ENCODE data around the gene PARP6. TPM values are rescaled to one million over a fixed set of nuclear protein-coding genes. Genes with fewer than 3 reads are reported as not detected.

The PARP6 gene
- total and polyA plus RNA-seq, 2 experiments from 2014 or later: 29.7 to 36.0 TPM

DNA sequence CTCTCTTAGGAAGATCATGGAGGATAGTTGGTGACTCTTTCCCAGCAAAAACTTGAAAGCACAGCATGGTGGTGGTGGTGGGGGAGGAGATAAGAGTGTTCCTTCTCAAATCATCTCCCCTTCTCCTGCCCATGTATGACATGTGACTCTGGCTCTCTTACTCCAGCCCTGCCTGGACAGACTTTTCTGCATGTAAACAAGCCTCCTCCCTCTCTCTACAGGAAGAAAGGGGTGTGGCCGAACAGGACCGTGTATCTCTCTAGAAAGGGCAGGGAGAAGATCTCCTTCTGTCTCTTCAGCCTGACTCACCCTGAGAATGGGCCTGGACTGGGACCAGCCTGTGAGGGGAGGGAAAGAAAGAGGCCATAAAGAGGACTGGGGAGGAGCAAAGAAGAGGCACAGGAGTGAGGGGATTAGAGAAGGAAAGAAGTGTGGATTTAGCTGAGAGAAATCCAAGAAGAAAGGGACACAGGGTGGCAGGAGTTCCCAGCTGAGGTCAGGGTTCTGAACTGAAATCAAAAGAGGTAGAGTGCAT lies 46.1 kb upstream of the PARP6 start:
- Histone ChIP-seq H3K4me2 (ENCODE audit: unreplicated experiment) (no peak overlapping the region), H2AFZ (no peak overlapping the region), H3K79me2 (ENCODE audit: insufficient read depth) (no peaks in the 10 kb centered on the region), H4K20me1 (ENCODE audit: insufficient read depth) (no peaks in the 10 kb centered on the region), H3K27ac (no peak overlapping the region), H3K9ac (no peak overlapping the region), H3K9me3 (ENCODE audit: low read depth) (no peaks in the 10 kb centered on the region), H3K36me3 (ENCODE audit: low read depth) (no peaks in the 10 kb centered on the region), H3K27me3 (replicated peaks; ENCODE audit: insufficient read depth) (peaks cover 3% of the 10 kb centered on the region; the same call in 1 of the 2 replicates), H3F3A (ENCODE audit: insufficient read depth) (peaks cover 4% of the 10 kb centered on the region; the same call in 1 of the 2 replicates), H3K4me1 (ENCODE audit: insufficient read depth) (0 out of 2 replicates have a peak, but pooled peaks cover 5% of the 10 kb centered on the region), H3K4me3 (no peak overlapping the region), H3K9me2 (ENCODE audit: insufficient read depth) (no peaks in the 10 kb centered on the region)
- TF ChIP-seq EZH2phosphoT487 (IDR thresholded peaks at IDR 0.05; ENCODE audit: insufficient read depth, low read depth) (no peak), EZH2 (IDR thresholded peaks at IDR 0.05; ENCODE audit: insufficient read depth, poor library complexity, severe bottlenecking) (no peak)
- 41 to 60% methylated on average over 2 of the region's 2 CpGs for WGBS, 2 experiments (ENCODE audit: low coverage in 1 of 2, low lambda C conversion rate in 2 of 2, missing lambda C conversion rate in 2 of 2)
- in situ Hi-C loops (cut with MboI): no loop called here
- DNase-seq: no peak

DNA sequence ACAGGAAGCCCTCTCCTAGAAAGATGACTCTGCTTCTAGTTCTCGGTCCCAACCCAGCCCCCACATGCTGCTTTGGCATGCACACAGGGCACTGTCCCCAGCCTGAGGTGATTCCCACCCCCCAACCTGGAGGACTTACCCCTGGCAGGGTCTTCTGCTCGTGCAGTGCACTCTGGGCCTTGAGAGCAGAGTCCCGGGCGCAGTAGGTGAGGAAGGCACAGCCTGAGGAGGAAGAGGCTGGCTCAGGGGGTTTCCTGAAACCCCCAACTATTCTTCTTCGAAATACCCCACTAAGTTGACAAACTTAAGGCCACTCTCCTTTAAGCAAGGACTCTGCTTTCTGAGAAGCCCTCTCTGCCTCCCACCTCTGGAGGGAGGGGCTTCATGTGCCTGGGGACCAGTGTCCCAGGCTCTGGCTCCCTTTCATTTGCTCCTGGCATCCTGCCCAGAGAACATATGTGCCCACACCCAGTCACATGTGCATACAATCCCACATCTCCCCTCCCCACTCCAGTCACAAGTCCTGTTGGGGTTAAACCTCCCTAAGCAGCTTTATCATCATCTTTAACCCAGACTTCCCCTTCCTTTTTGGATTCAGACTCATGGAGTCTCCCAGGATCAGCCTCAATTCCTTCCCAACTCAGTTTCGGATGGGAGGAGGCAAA lies 43.5 kb upstream of the PARP6 start:
- no peak overlapping the region for H3K9ac ChIP-seq
- 16% methylated on average over 6 of the region's 6 CpGs for WGBS, 2 experiments (ENCODE audit: low coverage in 1 of 2, low lambda C conversion rate in 2 of 2, missing lambda C conversion rate in 2 of 2)
- no peaks in the 10 kb centered on the region for H3K9me2 ChIP-seq (ENCODE audit: insufficient read depth)
- no peaks in the 10 kb centered on the region for H3K36me3 ChIP-seq (ENCODE audit: low read depth)
- peaks cover 3% of the 10 kb centered on the region; the same call in 1 of the 2 replicates for H3K27me3 ChIP-seq (replicated peaks; ENCODE audit: insufficient read depth)
- no peak overlapping the region for H2AFZ ChIP-seq
- H3K79me2 ChIP-seq (ENCODE audit: insufficient read depth): no peaks in the 10 kb centered on the region
- H3K4me2 ChIP-seq (ENCODE audit: unreplicated experiment): no peak overlapping the region
- H3F3A ChIP-seq (ENCODE audit: insufficient read depth): peaks cover 3% of the 10 kb centered on the region; the same call in 1 of the 2 replicates
- H3K27ac ChIP-seq: no peak overlapping the region
- DNase-seq: no peak
- H4K20me1 ChIP-seq (ENCODE audit: insufficient read depth): no peaks in the 10 kb centered on the region
- in situ Hi-C loops (cut with MboI): no loop called here
- H3K4me1 ChIP-seq (ENCODE audit: insufficient read depth): 0 out of 2 replicates have a peak, but pooled peaks cover 4% of the 10 kb centered on the region
- TF ChIP-seq EZH2 (IDR thresholded peaks at IDR 0.05; ENCODE audit: insufficient read depth, poor library complexity, severe bottlenecking) (no peak), EZH2phosphoT487 (IDR thresholded peaks at IDR 0.05; ENCODE audit: insufficient read depth, low read depth) (no peak)
- no peak overlapping the region for H3K4me3 ChIP-seq
- no peaks in the 10 kb centered on the region for H3K9me3 ChIP-seq (ENCODE audit: low read depth)

DNA sequence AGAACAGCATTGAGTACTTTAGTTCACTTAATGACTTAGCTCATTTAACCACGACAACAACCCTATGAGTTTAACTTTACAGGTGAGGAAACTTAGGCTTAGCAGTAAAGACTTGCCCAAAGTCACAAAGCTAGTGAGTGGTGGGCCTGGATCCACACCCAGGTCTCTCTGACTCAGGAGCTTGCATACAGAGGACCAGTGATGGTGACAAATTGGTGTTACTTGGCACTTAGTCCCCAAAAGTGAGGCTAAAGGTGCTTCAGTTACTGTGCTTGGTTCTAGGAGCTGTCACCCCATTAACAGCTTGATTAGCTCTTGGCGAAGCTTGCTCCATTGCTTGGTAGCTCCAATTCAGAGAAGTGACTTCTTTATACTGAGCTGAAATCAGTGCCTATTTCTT lies 41.5 kb upstream of the PARP6 start:
- Histone ChIP-seq H2AFZ (no peak overlapping the region), H3F3A (ENCODE audit: insufficient read depth) (no peaks in the 10 kb centered on the region), H3K9ac (no peak overlapping the region), H3K4me1 (ENCODE audit: insufficient read depth) (no peaks in the 10 kb centered on the region), H3K9me2 (ENCODE audit: insufficient read depth) (no peaks in the 10 kb centered on the region), H3K36me3 (ENCODE audit: low read depth) (no peaks in the 10 kb centered on the region), H3K4me3 (no peak overlapping the region), H3K9me3 (ENCODE audit: low read depth) (no peaks in the 10 kb centered on the region), H3K79me2 (ENCODE audit: insufficient read depth) (no peaks in the 10 kb centered on the region), H3K27ac (no peak overlapping the region), H3K4me2 (ENCODE audit: unreplicated experiment) (no peak overlapping the region), H3K27me3 (replicated peaks; ENCODE audit: insufficient read depth) (peaks cover under 1% of the 10 kb centered on the region; the same call in 1 of the 2 replicates), H4K20me1 (ENCODE audit: insufficient read depth) (no peaks in the 10 kb centered on the region)
- DNase-seq: no peak
- in situ Hi-C loops (cut with MboI): no loop called here
- 43 to 45% methylated on average over 2 of the region's 2 CpGs for WGBS, 2 experiments (ENCODE audit: low coverage in 1 of 2, low lambda C conversion rate in 2 of 2, missing lambda C conversion rate in 2 of 2)
- TF ChIP-seq EZH2 (IDR thresholded peaks at IDR 0.05; ENCODE audit: insufficient read depth, poor library complexity, severe bottlenecking): no peak
- no peak for TF ChIP-seq EZH2phosphoT487 (IDR thresholded peaks at IDR 0.05; ENCODE audit: insufficient read depth, low read depth)

DNA sequence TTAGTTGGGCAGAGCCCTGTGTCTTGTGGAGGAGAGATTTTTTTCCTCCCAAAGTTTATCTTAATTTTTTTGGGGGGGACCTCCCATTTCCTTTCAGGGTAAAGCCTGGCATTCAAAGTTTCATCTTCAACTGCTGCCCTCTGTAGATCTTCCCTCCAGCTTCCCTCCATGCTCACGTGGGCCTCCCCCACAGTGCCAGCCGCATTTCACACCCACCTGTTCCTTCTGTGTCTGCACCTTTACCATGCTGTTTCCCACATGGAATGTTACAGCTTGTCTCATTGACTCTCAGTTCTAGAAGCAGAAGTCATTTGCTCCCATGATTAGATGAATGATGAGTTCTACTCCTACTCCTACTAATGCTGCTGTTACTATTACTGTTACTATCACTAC lies 41.1 kb upstream of the PARP6 start:
- no peak overlapping the region for H2AFZ ChIP-seq
- no peaks in the 10 kb centered on the region for H3K36me3 ChIP-seq (ENCODE audit: low read depth)
- no peaks in the 10 kb centered on the region for H3K9me2 ChIP-seq (ENCODE audit: insufficient read depth)
- 40 to 58% methylated on average over 2 of the region's 2 CpGs for WGBS, 2 experiments (ENCODE audit: low coverage in 1 of 2, low lambda C conversion rate in 2 of 2, missing lambda C conversion rate in 2 of 2)
- no peaks in the 10 kb centered on the region for H4K20me1 ChIP-seq (ENCODE audit: insufficient read depth)
- no peak overlapping the region for H3K4me3 ChIP-seq
- H3K4me1 ChIP-seq (ENCODE audit: insufficient read depth): no peaks in the 10 kb centered on the region
- H3K27ac ChIP-seq: no peak overlapping the region
- H3K9ac ChIP-seq: no peak overlapping the region
- DNase-seq: no peak
- H3K27me3 ChIP-seq (replicated peaks; ENCODE audit: insufficient read depth): no peaks in the 10 kb centered on the region
- in situ Hi-C loops (cut with MboI): no loop called here
- no peak overlapping the region for H3K4me2 ChIP-seq (ENCODE audit: unreplicated experiment)
- no peaks in the 10 kb centered on the region for H3K79me2 ChIP-seq (ENCODE audit: insufficient read depth)
- H3F3A ChIP-seq (ENCODE audit: insufficient read depth): no peaks in the 10 kb centered on the region
- no peaks in the 10 kb centered on the region for H3K9me3 ChIP-seq (ENCODE audit: low read depth)
- no peak for TF ChIP-seq EZH2phosphoT487 (IDR thresholded peaks at IDR 0.05; ENCODE audit: insufficient read depth, low read depth)
- no peak for TF ChIP-seq EZH2 (IDR thresholded peaks at IDR 0.05; ENCODE audit: insufficient read depth, poor library complexity, severe bottlenecking)
